Gastrocnemius medialis (tissue), 4 donors: ENCODE measurements around the gene ARV1. TPM values are rescaled to one million over a fixed set of nuclear protein-coding genes. Genes with fewer than 3 reads are reported as not detected.

Source experiments
- ATAC-seq, 2 donors: fragments of 150-250 bp; one replicate each; pipeline ENCODE4 v1.9.1; 2016
- DNase-seq, 2 donors: peaks; one replicate each; pipeline ENCODE4 v3.0.0-alpha.2; 2019
- H3K27ac ChIP-seq, 4 donors: fragments of 200-600 bp; sonication (generic); 1 replicate in 1 of 4; 2 replicates in 3 of 4; pipeline ENCODE4 v1.5.1; 2016 to 2018; ENCODE audit warnings: mild to moderate bottlenecking in 2 of 4, moderate library complexity in 1 of 4
- H3K27me3 ChIP-seq, 3 donors: fragments of 200-600 bp; sonication (generic) in 2 of 3; 1 replicate in 1 of 3; 2 replicates in 2 of 3; pipeline versions ENCODE4 v1.5.1 to v1.6.0; 2016 to 2019; ENCODE audit warnings: mild to moderate bottlenecking in 1 of 3, moderate library complexity in 1 of 3
- H3K36me3 ChIP-seq, 2 donors: fragments of 200-600 bp; sonication (generic) in 1 of 2; one replicate each; pipeline ENCODE4 v1.5.1; 2017 to 2018
- H3K4me1 ChIP-seq, 2 donors: fragments of 200-600 bp; sonication (generic) in 1 of 2; one replicate each; pipeline ENCODE4 v1.5.1; 2016 to 2017; ENCODE audit warnings: mild to moderate bottlenecking in 2 of 2
- H3K4me3 ChIP-seq, 4 donors: fragments of 200-600 bp; sonication (generic) in 3 of 4; 1 replicate in 1 of 4; 2 replicates in 3 of 4; pipeline ENCODE4 v1.5.1; 2016 to 2019; ENCODE audit warnings: mild to moderate bottlenecking in 2 of 4
- H3K9me3 ChIP-seq, 3 donors: fragments of 200-600 bp; sonication (generic) in 2 of 3; 1 replicate in 1 of 3; 2 replicates in 2 of 3; pipeline ENCODE4 v1.5.1; 2016 to 2019
- CTCF ChIP-seq, 5 experiments: fragments of 450-650 bp in 3 of 5; fragments of 200-600 bp in 2 of 5; sonication (generic) in 2 of 5; IDR thresholded peaks in 4 of 5; conservative IDR thresholded peaks in 1 of 5; 1 replicate in 4 of 5; 2 replicates in 1 of 5; pipeline ENCODE4 v1.5.1; 2016 to 2019; ENCODE audit warnings: antibody characterized with exemption in 5 of 5, mild to moderate bottlenecking in 3 of 5, moderate library complexity in 3 of 5
- POLR2A ChIP-seq, 2 donors: fragments of 450-650 bp; IDR thresholded peaks; one replicate each; pipeline ENCODE4 v1.6.1; 2017; ENCODE audit warnings: antibody characterized with exemption in 2 of 2, mild to moderate bottlenecking in 2 of 2, moderate library complexity in 2 of 2
- in situ Hi-C, 4 donors: fragments of 200-750 bp; cut with MboI; loops; one replicate each; pipeline versions ENCODE4 v1.15.0 to v1.8.0; 2017; ENCODE audit warnings: low sequenced_read_pairs in 4 of 4
- intact Hi-C: fragments of 100-400 bp; cut with DNase I; formaldehyde crosslinking; loops from one replicate; pipeline ENCODE4 v1.15.1; 2023; ENCODE audit warnings: low total_unique reads
- total RNA-seq, 4 donors: library from RNA; depleted of rRNA; stranded (reverse); fragments of >200 nt; gene quantifications; one replicate each; pipeline versions ENCODE4 v1.1.0 to v1.2.3, GENCODE V29; 2016

ARV1 gene
- total RNA-seq, 4 donors from 2014 or later: 7.9 to 21.3 (median 10.5) TPM

- Histone ChIP-seq H3K27ac (no peak overlapping the region), H3K4me3 (no peak overlapping the region), H3K36me3 (no peaks in the 10 kb centered on the region), H3K9me3 (no peaks in the 10 kb centered on the region), H3K4me1 (peaks cover 17 to 24% of the 10 kb centered on the region in 2 donors), H3K27me3 (no peaks in the 10 kb centered on the region)
- ATAC-seq: no peak
- intact Hi-C loops (loop anchor here (5.0 kb wide), 1 partner anchor 179 kb away; no protein-coding TSS in a partner anchor), in situ Hi-C loops (loop anchor here in 2 of 4 donors (25.0 kb wide), 2 partner anchors 236 to 636 kb away; no protein-coding TSS in a partner anchor)
- TF ChIP-seq CTCF (IDR thresholded peaks at IDR 0.05 in 4 of 5, conservative IDR thresholded peaks at IDR 0.05 in 1 of 5): no peak
- TF ChIP-seq POLR2A (IDR thresholded peaks at IDR 0.05): no peak
- DNase-seq: no peak
Observed at GRCh38 chr1:230976360-230976759, 2.5 kb upstream of the ARV1 start.

GRCh38 chr1:230976825-230977747 is 1.8 kb upstream of the ARV1 start:
- in situ Hi-C loops (loop anchor here in 2 of 4 donors (25.0 kb wide), 2 partner anchors 235 to 635 kb away; no protein-coding TSS in a partner anchor), intact Hi-C loops (loop anchor here (5.0 kb wide), 1 partner anchor 180 kb away; no protein-coding TSS in a partner anchor)
- H3K27me3 ChIP-seq: no peaks in the 10 kb centered on the region
- H3K36me3 ChIP-seq: no peaks in the 10 kb centered on the region
- no peak for DNase-seq
- TF ChIP-seq CTCF (IDR thresholded peaks at IDR 0.05 in 4 of 5, conservative IDR thresholded peaks at IDR 0.05 in 1 of 5): no peak
- no peak for TF ChIP-seq POLR2A (IDR thresholded peaks at IDR 0.05)
- peak overlapping the region; percentile 27 to 82 (median 68) for H3K27ac ChIP-seq
- H3K4me3 ChIP-seq: peak overlapping the region in 3 of 4 donors; percentile 88 to 96 (median 88)
- no peaks in the 10 kb centered on the region for H3K9me3 ChIP-seq
- H3K4me1 ChIP-seq: peaks cover 17 to 24% of the 10 kb centered on the region in 2 donors
- ATAC-seq: no peak

- Histone ChIP-seq H3K9me3 (no peaks in the 10 kb centered on the region), H3K36me3 (no peaks in the 10 kb centered on the region), H3K27ac (peak overlapping the region; percentile 27 to 82 (median 68)), H3K27me3 (no peaks in the 10 kb centered on the region), H3K4me1 (peaks cover 17 to 24% of the 10 kb centered on the region in 2 donors), H3K4me3 (peak overlapping the region; percentile 84 to 96 (median 88))
- peak in 1 of 2 donors; percentile 24 for DNase-seq
- TF ChIP-seq POLR2A (IDR thresholded peaks at IDR 0.05) (no peak), CTCF (IDR thresholded peaks at IDR 0.05 in 4 of 5, conservative IDR thresholded peaks at IDR 0.05 in 1 of 5) (no peak)
- intact Hi-C loops (loop anchor here (2.0 to 5.0 kb wide), 4 partner anchors 111 to 335 kb away; partner anchors contain the start of gene COG2), in situ Hi-C loops (loop anchor here in 2 of 4 donors (25.0 kb wide), 2 partner anchors 234 to 634 kb away; no protein-coding TSS in a partner anchor)
- ATAC-seq: peak; percentile 5 to 15
Observed at GRCh38 chr1:230977761-230978490, 968 bp upstream of the ARV1 start.

- Histone ChIP-seq H3K27me3 (no peaks in the 10 kb centered on the region), H3K4me3 (peak overlapping the region; percentile 84 to 96 (median 88)), H3K27ac (peak overlapping the region; percentile 71 to 82 (median 78)), H3K9me3 (no peaks in the 10 kb centered on the region), H3K36me3 (no peaks in the 10 kb centered on the region), H3K4me1 (peaks cover 17 to 24% of the 10 kb centered on the region in 2 donors)
- no peak for ATAC-seq
- intact Hi-C loops: loop anchor here (2.0 to 5.0 kb wide), 4 partner anchors 113 to 337 kb away; partner anchors contain the start of gene COG2
- TF ChIP-seq POLR2A (IDR thresholded peaks at IDR 0.05): no peak
- no peak for TF ChIP-seq CTCF (IDR thresholded peaks at IDR 0.05 in 4 of 5, conservative IDR thresholded peaks at IDR 0.05 in 1 of 5)
- no peak for DNase-seq
- in situ Hi-C loops: loop anchor here in 2 of 4 donors (25.0 kb wide), 2 partner anchors 233 to 633 kb away; no protein-coding TSS in a partner anchor
Observed at GRCh38 chr1:230979389-230979716, 459 bp downstream of the ARV1 start.
